WTC11 (cell line): ENCODE measurements around the gene EXOSC1. TPM values are rescaled to one million over a fixed set of nuclear protein-coding genes. Genes with fewer than 3 reads are reported as not detected.
A peak's percentile ranks its signal among the peaks of the same experiment; 100 is the strongest.

Experiments
- ATAC-seq: fragments of 200-7000 bp; cut with Tn5 transposase; 2 replicates; pipeline ENCODE4 v1.10.0; 2021; ENCODE audit warnings: mild to moderate bottlenecking, moderate library complexity
- CTCF ChIA-PET: fragments of 300-600 bp; sonication (Branson Sonifier 250); formaldehyde crosslinking; loops from one replicate; lab custom pipeline; 2021; ENCODE audit warnings: antibody characterized with exemption; lab: Charles Lee
- POLR2A ChIA-PET: fragments of 350-600 bp; sonication (Branson Sonifier 250); formaldehyde crosslinking; loops from one replicate; lab custom pipeline; 2021; ENCODE audit warnings: antibody characterized with exemption; lab: Charles Lee
- DNase-seq: peaks from one replicate; pipeline ENCODE4 v3.0.0; 2021; ENCODE audit warnings: low spot score
- H3K27ac Mint-ChIP-seq: 2 replicates; pipeline ENCODE4 v1.8.0; 2021; ENCODE audit warnings: mixed read lengths
- H3K27me3 Mint-ChIP-seq: 2 replicates; pipeline ENCODE4 v1.8.0; 2021; ENCODE audit warnings: low read depth, mild to moderate bottlenecking, moderate library complexity, mixed read lengths
- H3K36me3 Mint-ChIP-seq: 2 replicates; pipeline ENCODE4 v1.8.0; 2021; ENCODE audit warnings: mixed read lengths
- H3K4me1 Mint-ChIP-seq: 2 replicates; pipeline ENCODE4 v1.8.0; 2022; ENCODE audit warnings: mixed read lengths
- H3K4me3 Mint-ChIP-seq: 2 replicates; pipeline ENCODE4 v1.8.0; 2021; ENCODE audit warnings: mild to moderate bottlenecking, moderate library complexity, mixed read lengths
- H3K9me3 Mint-ChIP-seq: 2 replicates; pipeline ENCODE4 v1.8.0; 2021; ENCODE audit warnings: mixed read lengths
- AFF4 ChIP-seq: sonication (generic); formaldehyde crosslinking; IDR thresholded peaks from 2 replicates; pipeline ENCODE4 v1.8.1; 2023; ENCODE audit warnings: mild to moderate bottlenecking, missing genetic modification reagents, borderline replicate concordance
- CREM ChIP-seq: sonication (generic); formaldehyde crosslinking; IDR thresholded peaks from 2 replicates; pipeline ENCODE4 v1.8.1; 2022; ENCODE audit warnings: mild to moderate bottlenecking, missing genetic modification reagents, moderate library complexity
- FOXK1 ChIP-seq: sonication (generic); formaldehyde crosslinking; IDR thresholded peaks from 2 replicates; pipeline ENCODE4 v1.8.0; 2022; ENCODE audit warnings: mild to moderate bottlenecking, moderate library complexity, missing genetic modification reagents
- GABPB1 ChIP-seq: sonication (generic); formaldehyde crosslinking; IDR thresholded peaks from 2 replicates; pipeline ENCODE4 v1.8.1; 2023; ENCODE audit warnings: mild to moderate bottlenecking, missing genetic modification reagents
- GTF2I ChIP-seq: fragments of 250-450 bp; sonication (Bioruptor Pico); conservative IDR thresholded peaks from 2 replicates; pipeline ENCODE4 v1.4.0; 2021; ENCODE audit warnings: mild to moderate bottlenecking
- JUN ChIP-seq: sonication (generic); formaldehyde crosslinking; IDR thresholded peaks from 2 replicates; pipeline ENCODE4 v1.8.0; 2023; ENCODE audit warnings: mild to moderate bottlenecking, missing genetic modification reagents
- MXD4 ChIP-seq: fragments of 250-450 bp; sonication (Bioruptor Pico); IDR thresholded peaks from 2 replicates; pipeline ENCODE4 v1.8.0; 2021; ENCODE audit warnings: mild to moderate bottlenecking, moderate library complexity, borderline replicate concordance
- SOX15 ChIP-seq: fragments of 250-450 bp; sonication (Bioruptor Pico); IDR thresholded peaks from 2 replicates; pipeline ENCODE4 v1.9.0; 2021; ENCODE audit warnings: mild to moderate bottlenecking
- TEAD1 ChIP-seq: sonication (generic); formaldehyde crosslinking; IDR thresholded peaks from 2 replicates; pipeline ENCODE4 v1.8.0; 2022; ENCODE audit warnings: mild to moderate bottlenecking, missing genetic modification reagents
- TEAD4 ChIP-seq: sonication (generic); formaldehyde crosslinking; IDR thresholded peaks from 2 replicates; pipeline ENCODE4 v1.8.0; 2022; ENCODE audit warnings: mild to moderate bottlenecking, missing genetic modification reagents
- ZNF121 ChIP-seq: sonication (generic); formaldehyde crosslinking; IDR thresholded peaks from 2 replicates; pipeline ENCODE4 v1.8.0; 2023; ENCODE audit warnings: missing genetic modification reagents
- ZNF138 ChIP-seq: sonication (generic); formaldehyde crosslinking; conservative IDR thresholded peaks from 2 replicates; pipeline ENCODE4 v1.8.1; 2022; ENCODE audit warnings: mild to moderate bottlenecking, moderate library complexity, missing genetic modification reagents
- ZNF232 ChIP-seq: sonication (generic); formaldehyde crosslinking; IDR thresholded peaks from 2 replicates; pipeline ENCODE4 v1.8.0; 2022; ENCODE audit warnings: mild to moderate bottlenecking, missing genetic modification reagents
- ZNF512 ChIP-seq: sonication (generic); formaldehyde crosslinking; IDR thresholded peaks from 2 replicates; pipeline ENCODE4 v1.8.1; 2022; ENCODE audit warnings: missing genetic modification reagents, borderline replicate concordance
- ZNF532 ChIP-seq: fragments of 250-450 bp; sonication (Bioruptor Pico); IDR thresholded peaks from 2 replicates; pipeline ENCODE4 v1.9.0; 2021; ENCODE audit warnings: mild to moderate bottlenecking, borderline replicate concordance
- total RNA-seq: library from RNA; stranded (reverse); gene quantifications from 3 replicates; pipeline ENCODE4 v1.2.3, GENCODE V29; 2021

The EXOSC1 gene
- total RNA-seq, 1 experiment from 2014 or later = 53.7 TPM

- TF ChIP-seq AFF4 (CRISPR knock-in tag) = no peak
- TF ChIP-seq TEAD4 = no peak
- TF ChIP-seq JUN = no peak
- TF ChIP-seq SOX15 (CRISPR knock-in tag) = no peak
- TF ChIP-seq ZNF512 (CRISPR knock-in tag) = no peak
- TF ChIP-seq FOXK1 (CRISPR knock-in tag) = no peak
- no peak for TF ChIP-seq ZNF232
- TF ChIP-seq TEAD1 (CRISPR knock-in tag) = no peak
- TF ChIP-seq, all 79 proteins: peak for 0
Observed at GRCh38 chr10:97404044-97404443, 41.8 kb downstream of the EXOSC1 start (continued).

GRCh38 chr10:97401455-97401919, 44.3 kb downstream of the EXOSC1 start:
- H3K4me1 Mint-ChIP-seq = peaks cover 13% of the 10 kb centered on the region
- POLR2A ChIA-PET = interaction anchor here (0.6 to 2.1 kb wide), 6 partner anchors 18 to 335 kb away, joined by 3 to 7 read pairs (median 4); partner anchors contain the start of genes FRAT1 and ZFYVE27
- no peak for DNase-seq

More at GRCh38 chr10:97401455-97401919, 44.3 kb downstream of the EXOSC1 start:
- CTCF ChIA-PET = interaction anchor here (0.7 to 2.5 kb wide), 18 partner anchors 17 to 328 kb away, joined by 3 to 16 read pairs (median 4); partner anchors contain the start of genes ANKRD2 and PI4K2A
- TF ChIP-seq ZNF532 = no peak
- 0 out of 2 replicates have a peak, but pooled peaks have one; percentile 14 for TF ChIP-seq GTF2I (CRISPR knock-in tag)
- no peak for TF ChIP-seq ZNF138 (CRISPR knock-in tag)
- TF ChIP-seq AFF4 (CRISPR knock-in tag) = no peak
- TF ChIP-seq GABPB1 (CRISPR knock-in tag) = 0 out of 2 replicates have a peak, but pooled peaks have one; percentile 3
- TF ChIP-seq CREM (CRISPR knock-in tag) = 0 out of 2 replicates have a peak, but pooled peaks have one; percentile 0
- TF ChIP-seq TEAD1 (CRISPR knock-in tag) = no peak
- no peak for TF ChIP-seq MXD4
- TF ChIP-seq JUN = no peak
- TF ChIP-seq ZNF121 (CRISPR knock-in tag) = peak; percentile 26; the same call in 1 of the 2 replicates
- TF ChIP-seq TEAD4 = no peak
- peaks cover 8% of the 10 kb centered on the region; the same call in 1 of the 2 replicates for H3K36me3 Mint-ChIP-seq
- no peaks in the 10 kb centered on the region for H3K27me3 Mint-ChIP-seq
- peak overlapping the region; percentile 84 for H3K27ac Mint-ChIP-seq
- no peak for ATAC-seq
- H3K9me3 Mint-ChIP-seq = no peaks in the 10 kb centered on the region
- H3K4me3 Mint-ChIP-seq = peak overlapping the region; percentile 90
